DMS79 treated with DMSO at 0.1 percent for 48 hours (cell line): ENCODE results near the gene GARIN5B.

ENCODE experiments used
- DNase-seq: peaks from one replicate; lab custom pipeline; 2025; lab: John Stamatoyannopoulos, UW

The GARIN5B gene

DNA sequence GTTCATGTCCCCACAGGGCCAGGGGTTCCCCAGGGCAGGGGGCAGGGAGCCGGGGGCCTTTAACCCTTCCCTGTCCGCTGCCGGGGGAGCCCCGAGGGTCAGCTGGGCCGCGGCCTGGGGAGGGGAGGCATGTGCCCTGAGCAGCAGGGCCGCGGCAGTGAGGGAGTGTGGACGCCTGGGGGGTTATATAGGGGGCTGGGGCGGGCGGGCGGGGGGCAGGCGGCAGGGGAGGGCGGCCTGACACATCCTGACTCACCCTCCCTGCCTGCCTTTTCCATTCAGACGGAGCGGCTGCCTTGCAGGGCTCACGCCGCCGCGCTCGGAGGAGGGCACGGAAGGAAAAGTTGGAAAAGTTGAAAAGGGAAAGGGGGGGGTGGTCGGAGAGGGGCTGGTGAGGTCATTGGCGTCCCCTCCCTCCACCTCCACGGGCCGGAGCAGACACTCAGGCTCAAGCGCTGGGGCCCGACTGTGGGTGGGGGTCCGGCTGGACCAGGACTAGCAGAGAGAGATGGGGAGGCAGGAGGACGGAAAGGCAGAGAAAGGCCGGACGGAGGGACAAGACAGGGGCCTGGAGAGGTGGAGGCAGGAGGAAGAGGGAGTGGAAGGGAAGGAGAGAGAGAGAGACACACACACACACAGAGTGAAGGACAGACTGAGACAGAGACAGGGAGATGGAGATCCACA, 7.4 kb upstream of the GARIN5B start, which contains the start of gene IL11:
IL11 (minus strand) TSS at position 159 of the 684 bp plus-strand sequence; CDS start at position 6, 153 bp downstream.
- DNase-seq, result no peak

DNA sequence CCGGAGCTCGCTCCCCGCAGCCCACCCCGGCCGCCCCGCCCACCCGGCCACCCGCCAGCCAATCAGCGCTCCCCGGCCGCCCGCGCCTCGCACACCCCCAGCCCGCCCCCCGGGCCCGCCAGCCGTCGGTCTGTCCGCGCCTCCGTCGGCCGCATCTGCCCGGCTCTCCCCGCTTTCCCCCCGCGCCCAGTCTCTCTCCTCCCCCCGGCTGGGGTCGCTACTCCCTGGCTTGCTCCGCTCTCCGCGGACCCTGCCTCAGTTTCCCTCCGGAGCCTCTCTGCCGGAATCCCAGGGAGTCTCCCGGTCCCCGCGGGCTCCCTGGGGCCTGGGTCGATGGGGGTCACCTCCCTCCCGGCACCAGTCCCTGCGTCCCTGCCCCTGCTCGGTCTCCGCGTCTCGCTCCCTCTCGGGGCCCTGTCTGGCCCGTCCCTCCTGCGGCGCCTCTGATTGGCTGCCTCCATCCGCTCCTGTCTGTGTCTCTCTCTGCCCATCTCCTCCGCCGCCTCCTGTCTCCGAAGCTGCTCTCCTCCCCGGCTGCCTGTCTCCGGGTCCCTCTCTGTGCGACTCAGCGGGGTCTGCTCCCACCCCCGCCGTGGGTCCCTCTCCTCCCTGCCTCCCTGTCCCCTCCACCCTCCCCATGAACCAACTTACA, 6.7 kb upstream of the GARIN5B start:
- DNase-seq, result peak; percentile 25

DNA sequence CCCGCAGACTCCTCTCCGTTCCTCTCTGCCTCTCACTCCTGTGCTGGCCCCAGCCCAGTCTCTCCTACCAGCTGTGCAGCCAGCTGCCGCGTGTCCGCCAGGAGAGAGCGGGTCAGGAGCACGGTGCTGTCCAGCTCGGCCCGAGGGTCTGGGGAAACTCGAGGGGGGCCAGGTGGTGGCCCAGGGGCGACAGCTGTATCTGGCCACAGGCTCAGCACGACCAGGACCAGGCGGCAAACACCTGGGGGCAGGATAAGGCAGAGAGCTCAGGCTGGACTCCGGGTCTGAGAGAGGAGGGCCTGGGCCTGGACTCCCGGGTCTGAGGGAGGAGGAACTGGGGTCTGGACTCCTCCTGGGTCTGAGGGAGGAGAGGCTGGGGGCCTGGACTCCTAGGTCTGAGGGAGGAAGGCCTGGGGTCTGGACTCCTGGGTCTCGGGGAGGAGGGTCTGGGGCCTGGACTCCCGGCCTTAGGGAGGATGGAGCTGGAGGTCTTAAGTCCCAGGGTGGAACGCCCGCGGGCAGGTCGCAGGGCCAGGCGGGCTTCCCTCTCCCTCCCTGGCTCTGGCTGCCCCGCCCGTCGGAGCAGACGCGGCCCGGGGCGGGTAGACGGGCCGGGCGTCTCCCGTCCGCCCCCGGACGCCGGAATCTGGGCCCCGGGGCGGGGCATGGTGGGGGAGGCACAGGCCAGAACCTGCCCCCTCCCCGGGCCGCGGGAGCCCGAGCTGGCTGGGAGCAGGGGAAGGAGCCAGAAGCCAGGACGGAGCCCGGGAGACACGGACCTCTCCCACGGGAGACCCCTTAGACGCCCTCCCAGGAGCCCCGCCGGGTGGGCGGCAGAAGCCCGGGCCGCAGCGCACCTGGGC, 5.9 kb upstream of the GARIN5B start:
- no peak for DNase-seq

DNA sequence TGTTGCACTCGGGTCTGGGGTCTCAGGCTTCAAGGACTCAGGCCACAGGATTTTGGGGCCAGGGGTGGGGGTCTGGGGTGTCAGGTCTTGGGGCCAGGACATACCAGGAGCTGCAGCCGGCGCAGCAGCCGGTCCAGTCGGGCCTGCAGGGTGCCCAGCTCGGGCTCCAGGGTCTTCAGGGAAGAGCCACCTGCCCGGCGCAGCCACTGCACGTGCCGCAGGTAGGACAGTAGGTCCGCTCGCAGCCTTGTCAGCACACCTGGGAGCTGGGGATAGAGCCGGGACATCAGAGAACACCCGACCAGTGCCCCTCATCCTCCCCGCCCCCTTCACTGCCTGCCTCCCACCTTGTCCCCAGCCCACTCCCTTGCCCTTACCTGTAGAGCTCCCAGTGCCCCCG, 5.0 kb upstream of the GARIN5B start:
- DNase-seq, result no peak

DNA sequence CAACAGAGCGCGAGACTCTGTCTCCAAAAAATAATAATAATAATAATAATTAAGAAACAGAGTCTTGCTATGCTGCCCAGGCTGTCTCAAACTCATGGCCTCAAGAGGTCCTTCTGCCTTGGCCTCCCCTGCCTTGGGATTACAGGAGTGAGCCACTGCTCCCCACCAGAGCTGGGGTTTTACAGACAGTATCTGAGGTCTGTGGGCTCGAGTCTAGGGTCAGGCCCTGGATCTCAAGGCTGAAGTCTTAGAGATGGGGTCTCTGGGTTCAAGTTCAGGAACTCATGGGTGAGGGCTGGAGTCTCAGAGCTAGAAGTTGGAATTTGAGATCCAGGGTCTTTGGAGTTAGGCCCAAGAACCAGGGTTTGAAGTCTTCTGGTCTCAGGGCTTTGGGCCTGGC, 3.7 kb upstream of the GARIN5B start:
- DNase-seq, result no peak

DNA sequence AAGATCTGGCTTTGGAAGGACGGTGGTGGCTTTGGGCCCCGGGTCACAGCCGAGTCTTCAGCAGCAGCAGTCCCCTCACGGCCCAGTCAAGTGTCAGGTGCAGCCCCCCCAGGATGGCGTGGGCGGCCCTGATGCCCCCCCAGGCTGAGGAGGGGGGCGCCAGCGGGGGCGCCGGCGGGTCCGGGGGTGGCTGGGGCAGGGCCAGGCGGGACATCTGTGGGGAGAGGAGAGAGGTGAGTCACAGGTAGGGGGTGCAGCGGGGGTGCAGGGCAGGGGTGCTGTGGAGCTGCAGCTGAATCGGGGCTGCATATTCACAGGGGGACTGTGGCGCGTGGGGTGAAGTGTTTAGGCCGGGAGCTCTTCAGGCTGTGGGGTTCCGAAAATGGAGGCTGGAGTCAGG, 2.9 kb upstream of the GARIN5B start:
- DNase-seq, result no peak

DNA sequence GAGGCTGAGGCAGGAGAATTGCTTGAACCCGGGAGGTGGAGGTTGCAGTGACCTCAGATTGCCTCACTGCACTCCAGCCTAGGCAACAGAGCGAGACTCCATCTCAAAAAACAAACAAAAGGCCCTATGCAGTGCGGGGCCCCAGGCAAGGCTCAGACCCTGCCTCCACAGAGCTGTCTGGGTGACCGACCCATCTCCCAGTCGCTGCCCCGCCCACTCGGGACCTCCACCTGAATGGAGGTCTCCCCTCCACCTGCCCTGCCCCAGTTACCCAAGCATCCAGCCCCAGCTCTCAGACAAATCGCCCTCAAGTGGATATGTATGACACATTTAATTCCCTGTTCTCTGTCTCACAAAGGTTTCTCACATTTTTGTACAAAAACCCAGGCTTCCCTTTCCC, 2.2 kb upstream of the GARIN5B start:
- DNase-seq, result no peak

DNA sequence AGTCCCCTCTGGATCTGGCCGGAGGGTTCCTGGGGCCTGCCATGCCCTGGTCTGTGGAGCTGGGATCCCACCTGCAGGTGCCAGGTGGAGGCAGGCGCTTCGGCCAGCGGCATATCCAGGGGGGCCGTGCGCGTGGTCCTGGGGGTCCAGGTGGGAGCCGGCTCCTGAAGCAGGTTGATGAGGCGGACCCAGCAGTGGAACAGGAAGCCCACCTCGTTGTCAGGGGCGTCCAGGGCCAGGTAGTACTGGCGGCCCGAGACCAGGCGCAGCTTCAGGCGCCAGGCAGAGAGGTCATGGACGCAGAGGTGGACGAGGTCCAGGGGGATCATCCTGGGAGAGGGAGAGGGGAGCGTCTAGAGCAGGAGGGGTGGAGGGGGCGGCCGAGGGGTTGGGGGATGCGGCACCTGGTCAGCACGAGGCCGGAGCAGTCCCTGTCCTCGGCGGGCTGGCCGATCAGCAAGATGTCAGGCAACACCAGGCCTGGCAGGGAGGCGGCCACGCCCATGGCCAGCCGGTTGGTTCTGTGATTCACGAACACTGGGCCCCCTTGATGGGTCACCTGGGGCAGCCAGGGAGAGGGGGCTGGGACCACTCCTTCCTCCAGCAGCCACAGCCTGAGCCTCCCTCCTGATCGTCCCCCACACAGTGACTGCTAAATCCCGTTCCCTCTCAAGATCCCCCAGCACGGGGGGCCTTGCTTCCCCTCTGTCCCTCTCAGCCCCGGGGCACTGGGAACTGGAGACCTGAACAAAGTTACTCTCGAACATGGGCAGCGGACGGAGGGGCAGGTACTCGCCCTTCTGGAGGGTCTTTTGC, 678 bp downstream of the GARIN5B start:
- DNase-seq, result no peak

DNA sequence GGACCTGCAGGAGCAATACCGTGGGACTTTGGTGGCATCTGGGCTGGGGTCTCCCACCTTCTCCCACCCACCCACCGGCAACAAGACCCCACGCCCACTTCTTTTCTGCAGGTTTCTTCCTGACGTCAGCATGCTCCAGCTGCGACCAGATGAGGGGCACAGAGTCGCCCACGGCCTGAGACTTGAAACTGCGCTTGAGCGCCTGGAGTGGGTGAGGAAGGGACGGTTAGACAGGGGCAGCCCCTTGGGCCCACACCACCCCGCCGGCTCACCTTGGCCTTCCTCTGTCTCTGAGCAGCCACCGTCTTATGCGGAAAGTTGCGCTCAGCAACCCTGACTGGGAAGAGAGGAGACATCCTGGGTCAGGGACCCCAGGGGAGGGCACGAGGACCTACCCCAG, 2.2 kb downstream of the GARIN5B start:
- DNase-seq, result no peak

DNA sequence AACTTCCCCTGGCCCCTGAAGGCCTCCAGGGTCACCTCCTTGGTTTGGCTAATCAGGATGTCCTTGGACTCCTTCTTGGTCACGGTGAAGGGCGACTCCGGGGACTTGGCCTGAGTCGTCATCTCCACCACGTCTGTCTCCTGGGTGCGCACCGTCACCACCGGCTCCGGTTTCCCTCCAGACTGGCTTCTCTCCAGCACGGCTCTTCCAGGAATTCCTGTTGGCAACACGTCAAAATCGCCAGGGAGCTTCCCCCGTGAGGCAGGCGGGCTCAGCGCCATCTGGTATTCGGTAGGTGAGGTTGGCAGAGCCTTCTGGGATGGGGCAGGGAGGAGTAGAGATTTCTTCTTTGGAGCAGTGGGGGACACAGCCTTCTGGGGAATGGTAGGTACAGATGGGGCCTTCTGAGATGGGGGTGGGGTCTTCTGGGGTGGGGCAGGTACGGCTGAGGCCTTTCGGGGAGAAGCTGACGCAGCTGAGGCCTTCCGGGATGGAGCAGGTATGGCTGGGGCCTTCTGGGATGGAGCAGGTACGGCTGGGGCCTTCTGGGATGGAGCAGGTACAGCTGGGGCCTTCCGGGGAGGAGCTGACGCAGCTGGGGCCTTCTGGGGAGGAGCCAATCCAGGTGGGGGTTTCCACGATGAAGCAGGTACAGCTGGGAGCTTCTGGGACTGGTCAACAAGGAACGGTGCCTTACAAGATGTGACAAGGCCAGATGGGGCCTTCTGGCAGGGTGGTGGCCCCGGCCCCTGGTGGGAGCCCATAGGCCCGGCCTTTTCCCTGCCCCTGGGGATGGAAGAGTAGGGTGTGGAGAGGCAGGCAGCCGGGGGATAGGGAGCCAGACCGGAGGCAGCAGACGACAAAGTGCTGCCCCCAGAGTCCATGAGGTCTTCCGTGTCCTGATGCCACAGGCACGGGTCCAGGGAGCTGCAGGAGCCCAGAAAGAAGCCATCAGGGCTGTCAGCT, 3.8 kb downstream of the GARIN5B start:
- no peak for DNase-seq

DNA sequence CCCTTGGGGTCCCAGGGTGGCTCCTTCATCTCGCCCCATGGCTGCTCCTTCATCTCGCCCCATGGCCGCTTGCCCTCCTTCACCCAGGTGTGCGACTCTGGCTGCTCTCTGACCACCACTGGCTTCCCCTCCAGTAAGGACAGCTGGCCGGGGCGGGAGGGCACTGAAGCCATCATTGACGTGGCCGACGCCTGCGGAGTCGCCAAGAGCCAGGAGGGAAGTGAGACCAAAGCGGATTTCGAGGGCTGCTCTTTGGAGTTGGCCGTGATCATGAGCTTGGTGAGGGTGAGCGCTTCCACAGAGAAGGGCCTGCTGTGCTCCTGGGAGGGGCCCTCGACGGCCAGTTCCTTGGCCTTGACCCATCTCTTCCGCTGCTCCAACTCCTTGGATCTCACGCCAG, 4.6 kb downstream of the GARIN5B start:
- DNase-seq, result no peak

DNA sequence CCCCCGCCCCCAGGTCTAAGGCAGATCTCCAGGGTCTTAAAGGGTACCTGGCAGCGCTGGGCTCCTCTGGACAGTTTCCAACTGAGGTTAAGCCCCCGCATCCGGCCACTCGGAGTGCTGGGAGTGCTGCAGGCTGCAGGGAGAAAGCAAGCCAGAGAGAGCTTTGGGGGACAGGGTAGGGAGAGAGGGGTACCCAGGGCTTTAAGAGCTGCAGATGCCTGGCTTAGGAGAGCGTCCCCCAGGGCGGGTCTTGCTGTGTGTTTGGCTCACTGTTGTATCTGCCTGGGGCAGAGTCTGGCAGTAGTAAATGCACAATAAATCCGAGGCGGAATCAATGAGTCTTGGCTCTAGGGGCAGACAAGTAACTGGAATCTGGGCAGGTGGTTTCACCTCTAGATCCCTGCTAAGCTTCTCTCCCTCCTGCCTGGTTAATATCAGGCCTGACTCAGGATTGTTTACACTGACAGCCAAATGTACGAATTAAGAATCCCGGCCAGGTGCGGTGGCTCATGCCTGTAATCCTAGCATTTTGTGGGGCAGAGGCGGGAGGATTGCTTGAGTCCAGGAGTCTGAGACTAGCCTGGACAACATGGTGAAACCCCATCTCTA, 7.7 kb downstream of the GARIN5B start:
- DNase-seq, result no peak

DNA sequence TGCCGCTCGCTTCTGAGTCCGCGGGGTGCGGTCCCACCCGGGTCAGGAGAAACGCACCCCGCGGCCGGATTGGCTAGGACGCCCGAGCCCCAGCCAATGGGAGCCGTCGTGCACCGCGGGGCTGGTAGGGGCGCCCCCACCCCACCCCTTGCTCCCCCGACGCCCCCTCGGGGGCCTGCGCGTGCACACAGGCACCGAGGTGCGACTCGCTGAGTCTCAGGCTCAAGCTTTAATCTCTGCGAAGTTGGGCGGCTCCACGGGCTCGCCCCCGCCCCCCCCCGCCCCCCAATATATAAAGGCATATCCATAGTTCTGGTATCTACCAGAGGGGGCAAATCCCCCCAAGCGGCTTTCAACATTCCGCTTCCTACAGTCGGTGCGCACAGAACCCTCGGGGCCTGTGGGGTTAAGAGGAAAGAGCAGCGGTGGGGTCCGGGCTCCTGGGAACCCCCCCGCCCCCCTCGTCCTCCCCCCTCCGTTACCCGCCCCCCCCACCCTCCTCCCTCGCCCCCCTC, 8.3 kb downstream of the GARIN5B start, which contains the start of gene COX6B2:
COX6B2 (minus strand) TSS at position 22 of the 515 bp plus-strand sequence. CDS start 198 bp downstream, outside the sequence.
- no peak for DNase-seq

DNA sequence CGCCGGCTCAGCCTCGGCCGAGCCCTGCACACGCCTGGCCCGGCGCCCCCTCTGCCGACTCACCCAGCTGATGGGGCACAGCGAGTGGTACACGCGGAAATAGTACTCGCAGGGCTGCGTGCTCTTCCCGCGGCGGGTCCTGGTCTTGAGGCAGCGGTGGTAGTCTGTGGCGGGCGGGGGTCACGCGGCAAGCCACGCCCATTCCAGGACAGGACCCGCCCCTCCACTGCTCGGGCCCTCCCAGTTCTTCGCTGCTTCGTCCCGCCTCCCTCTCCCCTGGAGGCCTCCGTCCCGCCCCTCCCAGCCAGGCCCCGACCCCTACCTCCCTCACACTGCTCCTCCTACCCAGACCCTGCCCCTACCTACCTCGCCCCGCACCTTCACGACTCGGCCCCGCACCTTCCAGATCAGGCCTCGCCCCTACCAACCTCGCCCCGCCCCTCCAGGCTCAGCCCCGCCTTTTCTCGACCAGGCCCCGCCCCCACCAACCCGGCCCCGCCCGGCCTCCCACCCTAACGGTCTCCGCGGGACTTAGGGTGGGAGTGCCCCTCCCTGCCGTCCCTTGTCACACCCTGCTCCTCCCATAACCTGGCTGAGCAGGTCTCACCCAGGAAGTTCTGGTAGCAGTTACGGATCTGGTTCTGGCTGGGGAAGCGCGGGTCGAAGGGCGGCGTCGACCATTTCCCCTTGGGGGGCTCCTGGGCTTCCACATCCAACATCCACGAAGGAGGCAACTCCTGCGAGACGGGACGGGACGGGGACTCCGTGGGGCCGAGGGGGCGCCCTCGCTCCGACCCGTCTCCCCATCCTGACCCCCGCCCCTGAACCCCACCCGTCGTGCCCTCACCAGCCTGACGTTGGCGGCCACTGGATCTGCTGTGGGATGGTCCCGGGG, 9.0 kb downstream of the GARIN5B start:
- no peak for DNase-seq

DNA sequence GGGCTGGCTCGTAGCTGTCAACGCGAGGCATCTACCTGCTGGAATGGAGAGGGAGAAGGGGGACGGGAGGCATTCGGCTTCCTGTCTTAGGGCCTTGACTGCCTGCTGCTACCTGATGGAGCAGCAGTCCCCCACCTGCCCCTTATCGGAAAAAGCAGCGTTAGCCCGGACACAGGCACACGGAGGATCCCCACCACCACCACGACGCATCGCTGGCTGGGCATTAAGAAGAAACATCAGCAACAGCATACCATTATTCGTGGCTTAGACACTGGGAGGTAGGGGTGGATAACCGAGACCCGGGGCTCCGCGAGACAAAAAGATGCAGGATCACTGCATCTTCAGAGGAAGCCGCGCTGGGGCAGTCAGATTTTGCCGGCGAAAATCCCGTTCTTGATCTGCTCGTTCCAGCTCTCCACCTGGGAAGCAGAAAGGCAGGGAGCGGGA, 9.7 kb downstream of the GARIN5B start:
- DNase-seq, result no peak

DNA sequence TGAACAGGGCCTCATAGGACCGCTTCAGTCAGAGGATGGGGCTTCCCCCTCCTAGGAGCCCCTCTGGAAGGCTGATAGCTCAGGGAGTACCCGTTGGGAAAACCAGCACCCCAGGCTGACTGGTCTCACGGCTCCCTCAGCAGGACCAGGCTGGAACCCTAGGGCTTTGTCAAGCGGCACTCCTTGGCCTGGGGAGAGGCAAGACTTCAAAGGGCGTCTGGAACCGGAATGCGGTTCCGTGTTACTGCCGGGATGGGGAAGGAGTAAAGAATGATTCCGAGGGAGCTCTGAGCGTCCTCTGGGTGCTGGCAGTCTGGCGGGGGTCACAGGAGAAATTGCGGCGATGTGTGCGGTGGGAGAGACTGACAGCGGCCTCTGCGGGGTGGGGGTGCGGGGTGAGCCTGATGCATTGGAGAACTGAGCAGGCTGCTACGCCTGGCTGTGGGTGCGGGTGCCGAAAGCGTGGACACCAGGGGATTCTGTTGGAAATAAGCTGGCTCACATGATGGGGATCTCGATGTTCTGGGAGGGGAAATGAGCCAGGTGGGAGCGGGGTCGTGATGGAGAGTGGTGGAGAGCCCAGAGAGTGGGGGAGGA, 10.4 kb downstream of the GARIN5B start:
- DNase-seq, result no peak

DNA sequence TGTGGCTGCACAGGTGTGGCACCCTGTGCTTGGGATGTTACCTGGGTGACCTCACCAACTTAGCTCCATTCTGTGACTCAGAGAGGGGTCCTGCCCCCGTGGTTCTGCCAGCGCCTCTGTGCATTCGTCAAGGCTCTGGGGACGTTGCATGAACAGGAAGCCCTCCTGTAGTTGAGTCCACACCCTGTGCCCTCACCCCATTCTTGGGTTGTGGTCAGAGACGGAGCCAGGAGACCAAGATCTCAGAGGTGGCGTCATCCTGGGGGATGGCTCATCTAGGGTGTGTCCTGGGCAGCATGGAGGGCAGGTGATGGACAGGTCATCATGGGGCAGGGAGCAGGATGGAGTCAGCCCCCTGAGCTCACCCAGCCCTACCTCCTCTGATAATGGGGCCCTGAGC, 11.0 kb downstream of the GARIN5B start:
- no peak for DNase-seq

DNA sequence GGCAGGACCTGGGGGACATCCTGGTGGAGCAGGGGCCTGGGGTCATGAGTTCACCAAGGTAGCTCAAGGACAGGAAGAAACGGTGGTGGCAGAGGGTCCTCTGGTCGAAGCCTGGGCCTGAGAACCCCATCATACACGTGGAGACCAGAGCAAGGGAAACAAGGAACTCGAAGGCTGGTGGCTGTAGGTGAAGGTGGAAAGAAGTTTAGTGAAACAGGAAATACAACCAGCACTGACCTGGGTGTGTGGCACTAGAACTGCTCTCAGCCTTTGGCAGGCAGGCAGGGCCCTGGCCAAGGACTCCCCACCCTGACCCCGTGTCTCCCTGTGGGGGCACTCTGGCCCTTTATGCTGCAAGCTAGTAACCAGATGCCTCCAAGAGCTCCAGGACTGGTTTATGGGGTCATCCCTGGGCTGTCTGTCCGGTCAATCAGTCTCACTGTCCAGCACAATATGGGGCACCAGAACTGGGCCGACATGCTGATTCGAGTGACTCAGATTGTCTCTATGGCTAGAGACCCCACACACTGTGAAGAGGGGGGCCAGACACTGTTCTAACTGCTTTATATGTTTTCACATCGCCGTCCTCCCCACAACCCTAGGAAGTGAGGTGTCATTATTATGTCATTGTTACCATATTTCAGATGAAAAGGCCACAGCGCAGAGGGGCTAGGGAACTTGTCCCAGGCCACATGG, 12.3 kb downstream of the GARIN5B start:
- DNase-seq, result no peak
